GM12865 (cell line): ENCODE measurements around the gene PLA2G2A.
"Not testable (repeated sequence)": the region's sequence is repeated elsewhere in the genome, so short reads cannot be mapped to it uniquely, and the experiment has no call there.

Experiments used
- DNase-seq: peaks from one replicate; pipeline ENCODE4 v3.0.0; 2010; ENCODE audit warnings: low read depth
- H3K4me3 ChIP-seq: 2 replicates; pipeline ENCODE4 v1.5.1; 2011; ENCODE audit warnings: mild to moderate bottlenecking, low read depth, low read length, control low read depth
- TF ChIP-seq, protein P1 (sequence below): IDR thresholded peaks from 2 replicates; pipeline ENCODE4 v1.5.1; 2011; ENCODE audit warnings: low read length, control low read depth, low read depth, inconsistent platforms; ENCODE audit not compliant: insufficient read depth; ENCODE audit errors: missing control alignments

Gene PLA2G2A

DNA sequence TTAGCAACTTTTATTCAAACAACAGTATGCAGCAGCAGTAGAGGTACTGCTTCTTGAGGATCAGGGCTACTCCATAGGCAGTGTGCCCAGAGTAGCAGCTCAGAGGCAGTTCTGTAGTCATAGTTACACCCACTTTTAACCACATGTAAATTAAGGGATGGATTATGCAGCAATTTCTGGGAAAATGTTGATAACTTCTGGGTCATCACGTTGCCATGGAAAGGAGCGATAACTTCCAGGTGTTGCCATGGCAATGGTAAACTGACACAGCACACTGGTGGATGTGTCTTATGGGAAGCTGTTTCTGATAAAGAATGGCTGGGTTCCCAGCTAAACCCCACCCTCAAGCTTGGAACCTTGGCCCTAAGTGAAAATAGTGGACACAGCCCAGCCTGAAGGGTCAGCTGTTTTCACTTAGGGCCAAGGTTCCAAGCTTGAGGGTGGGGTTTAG is 29.0 kb upstream of the PLA2G2A start:
- no peak for DNase-seq
- no peak overlapping the region for H3K4me3 ChIP-seq
- TF ChIP-seq, protein P1, sequence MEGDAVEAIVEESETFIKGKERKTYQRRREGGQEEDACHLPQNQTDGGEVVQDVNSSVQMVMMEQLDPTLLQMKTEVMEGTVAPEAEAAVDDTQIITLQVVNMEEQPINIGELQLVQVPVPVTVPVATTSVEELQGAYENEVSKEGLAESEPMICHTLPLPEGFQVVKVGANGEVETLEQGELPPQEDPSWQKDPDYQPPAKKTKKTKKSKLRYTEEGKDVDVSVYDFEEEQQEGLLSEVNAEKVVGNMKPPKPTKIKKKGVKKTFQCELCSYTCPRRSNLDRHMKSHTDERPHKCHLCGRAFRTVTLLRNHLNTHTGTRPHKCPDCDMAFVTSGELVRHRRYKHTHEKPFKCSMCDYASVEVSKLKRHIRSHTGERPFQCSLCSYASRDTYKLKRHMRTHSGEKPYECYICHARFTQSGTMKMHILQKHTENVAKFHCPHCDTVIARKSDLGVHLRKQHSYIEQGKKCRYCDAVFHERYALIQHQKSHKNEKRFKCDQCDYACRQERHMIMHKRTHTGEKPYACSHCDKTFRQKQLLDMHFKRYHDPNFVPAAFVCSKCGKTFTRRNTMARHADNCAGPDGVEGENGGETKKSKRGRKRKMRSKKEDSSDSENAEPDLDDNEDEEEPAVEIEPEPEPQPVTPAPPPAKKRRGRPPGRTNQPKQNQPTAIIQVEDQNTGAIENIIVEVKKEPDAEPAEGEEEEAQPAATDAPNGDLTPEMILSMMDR, result no peak

DNA sequence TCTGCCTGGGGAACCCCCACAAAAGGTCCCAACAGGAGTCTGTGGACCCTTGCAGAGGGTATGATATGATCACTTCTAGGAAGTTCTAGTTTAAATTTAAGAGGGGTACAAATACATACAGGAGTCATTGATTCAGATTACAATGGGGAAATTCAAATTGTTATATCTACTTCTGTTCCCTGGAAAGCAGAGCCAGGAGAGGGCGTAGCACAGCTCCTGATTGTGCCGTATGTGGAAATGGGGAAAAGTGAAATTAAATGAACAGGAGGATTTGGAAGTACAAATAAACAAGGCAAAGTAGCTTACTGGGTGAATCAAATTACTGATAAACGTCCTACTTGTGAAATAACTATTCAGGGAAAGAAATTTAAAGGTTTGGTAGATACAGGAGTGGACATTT is 19.4 kb upstream of the PLA2G2A start:
- not testable (repeated sequence) for DNase-seq, H3K4me3 ChIP-seq

DNA sequence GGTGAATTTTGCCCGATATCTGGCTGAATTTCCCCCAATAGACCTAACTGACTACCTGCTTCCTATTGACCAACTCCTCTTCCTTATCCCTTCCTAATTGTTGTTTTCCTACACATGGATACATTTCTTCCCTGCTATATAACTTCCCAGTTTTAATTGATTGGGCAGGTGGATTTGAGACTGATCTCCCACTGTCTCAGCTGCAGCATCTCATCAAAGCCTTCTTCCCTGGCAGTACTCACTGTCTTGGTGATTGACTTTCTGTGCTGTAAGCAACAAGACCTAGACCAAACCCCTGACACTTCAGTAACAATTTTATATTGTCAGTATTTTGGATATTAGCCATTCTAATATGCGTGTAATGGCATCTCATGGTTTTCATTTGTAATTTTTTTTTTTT is 11.3 kb upstream of the PLA2G2A start:
- DNase-seq, result no peak
- TF ChIP-seq, protein P1, result no peak
- no peak overlapping the region for H3K4me3 ChIP-seq

DNA sequence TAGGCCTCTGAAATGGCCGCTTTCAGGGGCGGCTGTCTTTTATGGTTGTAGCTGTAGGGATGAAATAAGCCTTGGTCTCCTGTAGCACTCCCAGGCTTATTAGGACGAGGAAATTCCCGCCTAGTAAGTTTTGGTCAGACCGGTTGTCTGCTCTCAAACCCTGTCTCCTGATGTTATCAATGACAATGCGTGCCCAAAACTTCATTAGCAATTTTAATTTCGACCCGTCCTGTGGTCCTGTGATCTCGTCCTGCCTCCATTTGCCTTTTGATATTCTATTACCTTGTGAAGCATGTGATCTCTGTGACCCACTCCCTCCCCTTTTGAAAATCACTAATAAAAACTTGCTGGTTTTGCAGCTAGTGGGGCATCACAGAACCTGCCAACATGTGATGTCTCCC is 10.8 kb upstream of the PLA2G2A start:
- H3K4me3 ChIP-seq, DNase-seq: not testable (repeated sequence)

DNA sequence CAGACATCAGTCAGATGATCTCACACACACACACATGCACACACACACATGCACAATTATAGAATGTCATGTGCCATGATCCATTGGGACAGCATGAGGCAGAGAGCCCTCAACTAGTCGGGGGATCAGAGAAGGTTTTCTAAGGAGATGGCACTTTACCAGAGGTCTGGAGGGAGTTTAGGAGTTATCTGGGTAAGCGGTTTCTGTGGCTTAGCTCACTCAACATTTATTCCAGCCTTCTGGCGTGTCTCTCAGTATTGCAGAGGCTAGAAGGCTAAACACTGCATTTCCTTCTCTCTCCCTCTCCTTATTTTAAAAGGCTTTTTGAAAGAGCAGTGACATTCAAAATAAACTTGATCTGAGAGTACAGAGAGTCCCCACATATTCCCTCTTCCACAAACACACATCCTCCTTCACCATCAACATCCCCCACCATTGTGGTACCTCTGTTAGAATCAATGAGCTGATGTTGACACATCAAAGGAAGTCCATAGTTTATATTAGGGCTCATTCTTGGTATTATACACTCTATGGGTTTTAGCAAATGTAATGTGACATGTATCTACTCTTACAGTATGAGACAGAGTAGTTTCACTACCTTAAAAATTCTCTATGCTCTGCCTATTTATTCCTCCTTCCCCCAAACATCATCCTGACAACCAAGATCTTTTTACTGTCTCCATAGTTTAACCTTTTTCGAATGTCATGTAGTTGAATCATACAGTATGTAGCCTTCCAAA is 9.0 kb upstream of the PLA2G2A start:
- TF ChIP-seq, protein P1, result no peak
- no peak overlapping the region for H3K4me3 ChIP-seq

DNA sequence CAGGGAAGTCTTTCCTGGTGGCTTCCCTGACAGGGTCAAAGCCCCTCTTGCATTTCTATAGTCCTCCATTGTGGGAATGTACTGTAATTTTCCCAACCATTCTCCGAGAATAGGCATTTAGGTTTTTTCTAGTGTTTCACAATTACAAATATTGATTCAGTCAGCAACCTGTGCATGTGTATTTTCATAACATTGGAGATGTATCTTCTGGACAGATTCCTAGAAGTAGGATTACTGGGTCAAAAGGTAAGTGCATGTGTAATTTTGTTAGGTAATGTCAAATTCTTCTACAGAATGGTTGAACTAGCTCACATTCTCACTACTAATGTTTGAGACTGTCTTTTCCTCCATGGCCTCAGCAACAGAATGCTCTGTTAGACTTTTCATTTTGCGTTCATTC is 8.3 kb upstream of the PLA2G2A start:
- no peak overlapping the region for H3K4me3 ChIP-seq
- TF ChIP-seq, protein P1, result no peak
- DNase-seq, result no peak

More for the DNA sequence above, 9.0 kb upstream of the PLA2G2A start:
- DNase-seq, result no peak

DNA sequence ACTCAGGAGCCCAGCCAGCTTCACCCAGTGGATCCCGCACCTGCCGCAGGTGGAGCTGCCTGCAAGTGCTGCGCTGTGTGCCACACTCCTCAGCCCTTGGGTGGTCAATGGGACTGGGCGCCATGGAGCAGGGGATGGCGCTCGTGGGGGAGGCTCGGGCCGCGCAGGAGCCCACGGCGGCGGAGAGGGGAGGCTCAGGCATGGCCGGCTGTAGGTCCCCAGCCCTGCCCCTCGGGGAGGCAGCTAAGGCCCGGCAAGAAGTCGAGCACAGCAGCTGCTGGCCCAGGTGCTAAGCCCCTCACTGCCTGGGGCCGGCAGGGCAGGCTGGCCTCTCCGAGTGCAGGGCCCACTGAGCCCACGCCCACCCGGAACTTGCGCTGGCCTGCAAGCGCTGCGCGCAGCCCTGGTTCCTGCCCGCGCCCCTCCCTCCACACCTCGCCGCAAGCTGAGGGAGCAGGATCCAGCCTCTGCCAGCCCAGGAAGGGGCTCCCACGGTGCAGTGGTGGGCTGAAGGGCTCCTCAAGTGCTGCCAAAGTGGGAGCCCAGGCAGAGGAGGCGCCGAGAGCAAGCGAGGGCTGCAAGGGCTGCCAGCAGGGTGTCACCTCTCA is 5.1 kb upstream of the PLA2G2A start:
- DNase-seq, H3K4me3 ChIP-seq: not testable (repeated sequence)

DNA sequence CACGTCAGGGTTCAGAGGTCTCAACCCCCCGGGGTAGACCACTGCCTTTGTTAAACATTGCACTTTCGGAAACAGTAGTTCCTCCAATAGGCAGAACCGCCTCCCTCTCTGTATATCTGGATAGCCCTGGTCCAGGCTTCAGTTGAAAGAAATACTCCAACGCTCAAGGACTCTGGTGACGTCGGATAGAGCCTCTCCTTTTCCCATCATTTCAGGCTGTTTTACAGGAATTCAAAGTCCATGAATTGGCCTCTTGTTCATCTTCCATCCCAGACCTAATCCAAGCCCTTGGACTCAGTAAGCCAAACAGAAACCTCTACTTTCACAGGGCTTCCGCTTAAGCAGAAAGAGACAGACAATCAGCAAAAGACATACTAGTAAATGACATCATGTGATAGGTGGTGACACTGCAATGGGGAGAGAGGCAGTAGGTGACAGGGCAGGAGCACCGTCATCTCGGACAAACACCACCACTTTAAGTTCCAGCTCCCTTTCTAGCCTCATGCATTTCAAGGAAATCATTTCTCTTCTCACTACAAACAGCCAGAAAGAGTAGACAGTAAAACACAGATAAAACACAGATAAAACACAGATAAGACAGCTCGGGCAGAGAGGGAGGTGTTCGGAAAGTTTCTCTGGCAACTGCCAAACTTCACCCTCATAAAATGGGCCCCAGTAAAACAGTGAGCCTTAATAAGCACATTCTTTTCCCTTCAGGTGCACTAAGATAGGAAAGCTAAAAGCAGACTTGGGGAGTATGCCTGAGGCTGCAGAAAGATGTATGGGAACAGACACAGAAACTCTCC is 2.3 kb upstream of the PLA2G2A start:
- TF ChIP-seq, protein P1, result no peak
- no peak overlapping the region for H3K4me3 ChIP-seq
- no peak for DNase-seq
